TTC549 (cell line): ENCODE results near the gene KCNB1.

Experiments
- FAIRE-seq: peaks from 2 replicates; lab custom pipeline; 2012; peaks lifted over from hg19 to GRCh38; lab: Jason Lieb, UNC

The KCNB1 gene

GRCh38 chr20:49482621-49483017 is at the start of gene KCNB1:
TSS of gene KCNB1 (minus strand) at chr20:49482668. CDS start at chr20:49482480, 188 bp downstream.
- FAIRE-seq, result no peak

GRCh38 chr20:49529470-49529869 is 47.0 kb upstream of the KCNB1 start:
- FAIRE-seq, result no peak

DNA sequence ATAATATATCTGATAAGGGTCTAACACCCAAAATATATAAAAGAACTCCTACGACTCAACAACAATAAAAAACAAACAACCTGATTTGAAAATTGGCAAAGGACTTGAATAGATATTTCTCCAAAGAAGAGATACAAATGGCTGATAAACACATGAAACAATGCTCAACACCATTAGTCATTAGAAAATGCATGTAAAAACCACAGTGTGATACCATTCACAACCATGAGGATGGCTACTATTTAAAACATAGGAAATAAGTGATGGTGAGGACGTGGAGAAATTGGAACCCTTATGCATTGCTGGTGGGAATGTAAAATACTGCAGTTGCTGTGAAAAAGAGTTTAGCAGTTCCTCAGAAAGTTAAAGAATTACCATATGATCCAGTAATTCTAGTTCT is 44.1 kb upstream of the KCNB1 start:
- FAIRE-seq, result no peak

- no peak for FAIRE-seq
These were observed 43.6 kb upstream of the KCNB1 start for GRCh38 chr20:49526056-49526455.

- FAIRE-seq, result no peak
These were observed 41.4 kb upstream of the KCNB1 start for GRCh38 chr20:49523767-49524360.

DNA sequence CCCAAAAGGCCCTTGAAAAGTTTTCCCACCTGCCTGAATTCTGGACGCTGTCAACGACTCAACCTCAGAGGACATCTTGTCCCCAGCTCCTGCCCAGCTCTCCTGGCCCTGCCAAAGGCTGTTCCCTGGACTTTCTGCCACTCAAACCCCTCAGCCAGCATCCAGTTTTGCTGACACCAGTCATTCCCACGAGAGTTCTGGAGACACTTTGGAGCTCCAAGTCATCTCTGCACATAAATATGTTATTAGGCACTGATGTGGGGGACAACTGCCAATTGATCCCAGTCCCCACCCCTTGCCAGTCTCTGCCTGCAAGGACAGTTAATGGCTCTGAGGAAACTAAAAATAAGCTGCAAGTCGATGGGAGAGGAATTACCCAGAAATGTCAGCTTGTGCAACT is 38.9 kb upstream of the KCNB1 start:
- FAIRE-seq, result no peak

DNA sequence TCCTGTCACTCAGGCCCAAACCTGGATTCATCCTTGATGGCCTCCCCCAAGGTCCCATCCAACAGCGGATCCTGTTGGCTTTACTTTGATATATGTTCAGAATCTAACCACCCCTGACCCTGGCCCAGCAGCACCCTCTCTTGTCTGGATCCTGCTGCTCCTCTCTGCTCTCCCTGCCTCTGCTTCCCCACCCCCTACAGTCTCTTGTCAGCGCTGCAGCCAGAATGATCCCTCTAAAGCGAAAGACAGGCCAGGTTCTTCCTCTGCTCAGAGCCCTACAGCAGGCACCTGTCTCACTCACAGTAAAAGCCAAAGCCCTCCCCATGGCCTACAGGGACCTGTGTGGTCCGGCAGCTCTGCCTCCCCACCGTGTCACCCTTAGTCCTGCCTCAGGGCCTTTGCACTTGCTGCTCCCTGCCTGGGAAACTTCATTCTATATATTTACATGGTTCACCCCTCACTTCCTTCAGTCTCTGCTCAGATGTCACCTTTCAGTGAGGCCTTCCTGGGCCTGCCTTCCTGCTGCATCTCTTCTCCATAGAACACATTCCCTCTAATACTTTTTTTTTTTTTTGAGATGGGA is 37.4 kb upstream of the KCNB1 start:
- FAIRE-seq, result no peak

- no peak for FAIRE-seq
These were observed 36.8 kb upstream of the KCNB1 start for GRCh38 chr20:49519212-49519712.

GRCh38 chr20:49518576-49518975 is 36.1 kb upstream of the KCNB1 start:
- no peak for FAIRE-seq

DNA sequence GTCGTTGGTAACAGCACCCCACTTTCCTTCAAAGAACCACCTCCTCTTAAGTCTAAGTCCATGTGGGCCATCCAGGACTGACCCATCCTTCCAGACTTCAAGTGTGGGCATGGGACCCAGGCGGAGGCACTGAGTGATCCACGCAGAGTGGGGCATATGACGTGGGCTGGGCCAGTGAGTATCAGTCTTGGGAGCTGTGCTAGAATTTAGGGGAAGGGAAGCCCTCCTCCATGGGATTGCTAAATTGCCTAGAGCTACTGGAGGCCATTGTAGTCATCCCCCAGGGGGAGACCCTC is 35.3 kb upstream of the KCNB1 start:
- no peak for FAIRE-seq

- no peak for FAIRE-seq
These were observed 34.7 kb upstream of the KCNB1 start for GRCh38 chr20:49516916-49517804.

- FAIRE-seq, result no peak
These were observed 33.1 kb upstream of the KCNB1 start for GRCh38 chr20:49515586-49515985.

DNA sequence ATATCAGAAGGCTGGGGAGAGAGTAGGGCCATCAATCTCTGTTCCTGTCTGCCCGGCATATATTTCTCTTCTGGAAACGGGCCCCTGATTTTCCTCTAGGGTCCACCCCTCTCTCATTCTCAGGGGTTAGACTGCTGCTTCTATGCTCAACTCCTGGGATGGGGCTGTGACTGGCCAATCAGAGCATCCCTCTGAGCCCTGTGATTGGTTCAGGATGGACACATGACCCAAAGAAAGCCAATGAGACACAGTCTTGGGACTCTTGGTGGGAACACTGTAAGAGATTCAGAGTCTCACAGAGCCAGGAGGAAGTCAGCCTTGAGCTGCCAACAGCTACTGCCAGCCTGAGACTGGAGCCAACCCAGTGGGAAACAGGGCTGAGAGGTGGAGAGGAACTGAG is 31.0 kb upstream of the KCNB1 start:
- no peak for FAIRE-seq

DNA sequence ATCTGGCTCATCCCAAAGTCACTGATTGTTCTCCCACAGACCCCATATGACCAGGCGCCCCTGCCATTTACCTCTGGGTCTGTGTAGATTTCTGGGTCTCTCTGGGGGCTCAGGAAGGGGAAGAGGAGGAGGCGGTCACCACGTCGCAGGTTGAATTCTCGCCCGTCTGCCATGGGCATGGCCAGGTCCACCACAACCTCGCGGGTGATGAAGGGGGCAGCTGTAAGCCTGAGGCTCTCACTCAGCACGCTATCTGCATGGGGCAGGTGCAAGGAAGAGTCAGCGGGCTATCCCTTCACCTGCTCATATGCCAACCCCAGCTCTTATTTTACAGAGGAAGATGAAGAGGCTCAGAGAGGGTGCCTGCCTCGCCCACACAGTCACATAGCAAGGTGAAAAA is 30.5 kb upstream of the KCNB1 start:
- FAIRE-seq, result no peak

DNA sequence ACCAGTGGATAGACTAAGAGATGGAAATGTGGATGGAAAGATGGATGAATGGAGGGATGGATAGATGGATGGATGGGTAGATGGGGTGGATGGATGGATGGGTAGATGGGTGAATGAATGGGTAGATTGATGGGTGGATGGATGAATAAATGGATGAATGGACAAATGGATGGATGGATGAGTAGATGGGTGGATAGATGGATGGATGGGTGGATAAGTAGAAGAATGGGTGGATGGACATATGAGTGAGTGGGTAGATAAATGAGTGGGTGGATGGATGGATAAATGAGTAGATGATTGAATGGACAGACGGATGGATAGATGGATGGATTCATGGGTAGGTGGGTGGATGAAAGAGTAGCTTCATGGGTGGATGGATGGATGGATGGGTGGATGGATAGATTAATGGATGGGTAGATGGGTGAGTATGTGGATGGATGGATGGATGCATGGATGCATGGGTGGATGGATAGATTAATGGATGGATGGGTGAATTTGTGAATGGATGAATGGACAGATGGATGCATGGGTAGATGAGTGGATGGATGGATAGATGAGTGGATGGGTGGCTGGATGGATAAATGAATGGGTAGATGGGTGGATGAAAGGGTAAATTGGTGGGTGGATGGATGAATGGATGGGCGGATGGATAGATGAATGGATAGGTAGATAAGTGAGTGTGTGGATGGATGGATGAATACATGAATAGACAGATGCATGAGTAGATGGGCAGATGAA is 29.5 kb upstream of the KCNB1 start:
- FAIRE-seq, result no peak

DNA sequence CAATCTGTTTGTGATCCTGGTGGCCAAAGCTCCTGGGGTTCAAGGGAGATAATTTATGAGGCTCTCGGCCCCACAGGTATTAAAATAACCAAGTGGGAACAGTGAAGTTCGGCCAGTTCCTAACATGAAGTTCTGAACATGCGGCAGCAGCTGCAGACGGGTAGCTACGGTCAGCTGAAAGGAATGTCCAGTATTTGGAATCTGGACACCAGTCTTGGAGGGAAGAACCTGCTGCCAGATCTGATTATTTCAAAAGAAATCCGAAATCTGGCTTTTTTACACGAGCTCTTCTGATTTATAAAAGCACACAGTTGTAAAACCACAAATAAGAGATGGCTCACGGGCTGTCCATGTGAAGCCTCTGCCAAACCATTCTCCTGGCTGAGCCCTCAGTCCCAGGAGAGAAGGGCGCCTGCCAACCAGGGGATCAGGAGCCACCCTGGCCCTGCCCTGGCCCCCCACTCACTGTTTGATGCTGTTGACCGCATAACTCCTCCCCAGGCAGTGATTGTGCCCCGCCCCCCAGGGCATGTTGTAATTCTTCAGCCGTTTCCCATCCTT is 28.2 kb upstream of the KCNB1 start:
- no peak for FAIRE-seq

DNA sequence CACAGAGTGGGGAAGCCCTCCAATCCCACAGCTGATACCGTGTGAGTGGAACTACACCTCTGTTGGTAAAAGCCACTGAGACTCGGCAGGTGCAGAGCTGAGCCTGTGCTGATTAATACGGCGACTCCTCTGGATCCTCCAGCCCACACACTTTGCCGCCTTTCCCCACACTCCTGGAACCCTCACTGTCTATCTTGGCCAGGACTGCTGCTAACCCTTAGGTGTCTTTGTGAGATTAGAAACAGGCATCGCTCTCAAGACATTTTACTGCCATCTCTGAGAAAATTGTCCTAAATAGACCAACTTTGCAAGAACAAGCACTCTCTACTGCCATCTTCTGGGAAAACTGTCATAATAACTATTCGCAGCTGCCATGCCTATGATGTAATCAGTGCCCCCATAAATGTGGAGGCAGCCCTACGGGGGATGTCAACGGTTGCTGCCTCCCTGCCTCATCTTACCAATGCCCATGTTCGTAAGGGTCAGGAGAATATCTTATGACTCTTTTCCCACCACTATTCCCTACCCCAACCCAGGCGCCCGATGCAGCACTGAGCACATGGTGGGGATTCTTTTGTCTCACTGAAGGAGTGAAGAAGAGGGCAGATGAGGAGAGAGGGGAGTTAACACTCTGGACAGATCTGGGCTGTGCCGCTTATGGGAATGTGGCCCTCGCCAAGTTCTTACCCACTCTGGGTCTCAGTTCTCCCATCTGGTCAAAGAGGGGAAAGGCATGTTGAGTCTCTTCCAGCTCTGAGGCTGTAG is 26.1 kb upstream of the KCNB1 start:
- no peak for FAIRE-seq

DNA sequence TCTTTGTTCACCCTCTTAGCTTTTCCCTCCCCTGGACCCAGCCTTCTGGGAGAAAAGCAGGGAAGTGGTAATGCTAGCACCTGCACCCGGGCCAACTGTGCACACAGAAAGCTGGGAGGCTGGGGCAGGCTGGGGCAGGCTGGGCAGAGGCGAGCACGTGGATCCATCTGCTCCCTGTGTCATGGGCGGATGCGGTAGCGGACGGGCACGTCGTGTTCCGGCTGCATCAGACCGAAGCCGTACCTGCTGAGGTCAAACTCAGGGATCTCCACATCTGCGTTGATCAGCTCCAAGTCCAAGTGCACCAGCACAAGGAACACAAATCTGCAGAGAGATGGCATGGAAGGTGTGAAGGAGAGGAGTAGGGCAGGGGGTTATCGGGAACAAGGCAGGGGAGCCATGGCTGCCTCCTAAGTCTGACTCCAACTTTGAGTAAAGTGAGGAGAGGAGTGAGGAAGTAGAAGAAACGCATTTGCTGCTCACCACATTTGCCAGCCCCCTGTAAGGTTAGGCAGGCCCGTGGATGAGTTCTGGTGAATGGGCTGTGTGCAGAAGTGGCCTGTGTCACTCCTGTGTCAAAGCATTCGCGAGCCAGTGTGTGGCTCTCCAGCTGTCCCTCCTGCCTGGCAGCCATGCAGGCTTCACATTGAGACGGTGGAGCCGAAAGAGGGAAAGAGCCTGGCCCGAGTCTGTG is 25.4 kb upstream of the KCNB1 start:
- FAIRE-seq, result no peak

- FAIRE-seq, result no peak
These were observed 23.1 kb upstream of the KCNB1 start for GRCh38 chr20:49505518-49505917.

DNA sequence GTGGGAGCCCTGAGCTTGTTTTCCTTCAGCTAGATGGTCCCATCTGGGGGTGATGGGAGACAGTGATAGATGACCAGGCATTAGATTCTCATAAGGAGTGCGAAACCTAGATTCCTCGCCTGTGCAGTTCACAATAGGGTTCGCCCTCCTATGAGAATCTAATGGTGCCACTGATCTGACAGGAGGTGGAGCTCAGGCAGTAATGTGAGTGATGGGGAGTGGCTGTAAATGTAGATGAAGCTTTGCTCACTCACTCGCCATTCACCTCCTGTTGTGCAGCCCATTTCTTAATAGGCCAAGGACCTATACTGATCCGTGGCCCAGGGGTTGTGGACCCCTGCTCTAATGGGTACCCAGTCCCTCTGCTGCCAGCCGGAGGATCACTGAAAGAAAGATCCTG is 20.7 kb upstream of the KCNB1 start:
- FAIRE-seq, result no peak

DNA sequence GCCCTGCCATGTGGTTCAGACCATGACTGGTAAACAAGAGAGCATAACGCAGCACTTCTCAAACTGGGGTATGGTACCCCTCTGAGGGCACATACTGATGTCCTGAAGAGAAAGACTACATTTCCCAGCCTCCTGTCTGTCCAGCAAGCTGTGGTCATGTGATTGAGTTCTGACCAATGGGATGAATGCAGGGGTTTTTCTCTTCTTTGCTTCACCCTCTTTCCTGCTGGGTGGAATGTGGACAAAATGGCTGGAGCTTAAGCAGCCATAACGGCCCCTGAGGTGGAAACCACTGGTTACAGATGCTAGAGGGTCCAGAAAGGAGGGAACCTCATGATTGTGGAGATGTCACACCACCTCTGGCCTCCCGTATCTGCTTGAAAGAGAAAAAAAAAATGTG is 19.4 kb upstream of the KCNB1 start:
- FAIRE-seq, result no peak
